HL-60 (cell line): Measurements from ENCODE around the gene ACAD8.

Source experiments
- DNase-seq, 2 experiments: peaks; one replicate each; pipeline ENCODE4 v3.0.0-alpha.2; 2010 to 2020; ENCODE audit warnings: low read depth in 1 of 2, low spot score in 1 of 2
- H3K27ac ChIP-seq: fragments of 250-450 bp; sonication (Bioruptor Pico); replicated peaks from 2 replicates; pipeline ENCODE4 v1.5.1; 2020; ENCODE audit warnings: mild to moderate bottlenecking, moderate library complexity
- H3K27me3 ChIP-seq: fragments of 250-450 bp; sonication (Bioruptor Pico); 2 replicates; pipeline ENCODE4 v1.5.1; 2021; ENCODE audit warnings: mild to moderate bottlenecking, moderate library complexity; ENCODE audit not compliant: insufficient read depth, poor library complexity, severe bottlenecking
- H3K4me3 ChIP-seq: replicated peaks from 2 replicates; pipeline ENCODE4 v1.5.1; 2011; ENCODE audit warnings: mild to moderate bottlenecking, control low read depth, low read length; ENCODE audit not compliant: insufficient read depth
- CTCF ChIP-seq: IDR thresholded peaks from one replicate; pipeline ENCODE4 v1.5.1; 2011; ENCODE audit warnings: low read length, control low read depth, inconsistent platforms; ENCODE audit not compliant: insufficient read depth
- GABPA ChIP-seq: IDR thresholded peaks from 2 replicates; pipeline ENCODE4 v1.6.1; 2012; ENCODE audit warnings: low read depth
- POLR2AphosphoS5 ChIP-seq: IDR thresholded peaks from 2 replicates; pipeline ENCODE4 v1.6.1; 2012; ENCODE audit warnings: low read depth
- REST ChIP-seq: IDR thresholded peaks from 2 replicates; pipeline ENCODE4 v1.6.1; 2012; ENCODE audit warnings: low read depth; ENCODE audit not compliant: insufficient replicate concordance
- SPI1 ChIP-seq: IDR thresholded peaks from 2 replicates; pipeline ENCODE4 v1.6.1; 2012; ENCODE audit warnings: low read depth, mild to moderate bottlenecking, borderline replicate concordance

ACAD8 gene

GRCh38 chr11:134244593-134244992, 8.8 kb upstream of the ACAD8 start:
- Histone ChIP-seq H3K4me3 (no peak overlapping the region), H3K27ac (no peak overlapping the region), H3K27me3 (no peaks in the 10 kb centered on the region)
- DNase-seq = peak in 1 of 2 experiments; percentile 23
- TF ChIP-seq CTCF (peak; percentile 44), POLR2AphosphoS5 (no peak)

GRCh38 chr11:134245434-134245833, 7.9 kb upstream of the ACAD8 start:
- no peak overlapping the region for H3K27ac ChIP-seq
- H3K27me3 ChIP-seq = no peaks in the 10 kb centered on the region
- TF ChIP-seq CTCF = no peak
- no peak for TF ChIP-seq GABPA
- TF ChIP-seq POLR2AphosphoS5 = no peak
- no peak for TF ChIP-seq REST
- TF ChIP-seq SPI1 = no peak
- no peak overlapping the region for H3K4me3 ChIP-seq
- no peak for DNase-seq

GRCh38 chr11:134246100-134246499, 7.3 kb upstream of the ACAD8 start:
- no peak for DNase-seq
- Histone ChIP-seq H3K27me3 (no peaks in the 10 kb centered on the region), H3K4me3 (no peak overlapping the region), H3K27ac (no peak overlapping the region)
- TF ChIP-seq CTCF = no peak
- no peak for TF ChIP-seq POLR2AphosphoS5
- no peak for TF ChIP-seq REST
- TF ChIP-seq GABPA = no peak
- no peak for TF ChIP-seq SPI1

- DNase-seq = no peak
- Histone ChIP-seq H3K27ac (no peak overlapping the region), H3K27me3 (no peaks in the 10 kb centered on the region), H3K4me3 (no peak overlapping the region)
- TF ChIP-seq CTCF (no peak), GABPA (no peak), REST (no peak), POLR2AphosphoS5 (no peak), SPI1 (no peak)
Observed at GRCh38 chr11:134246678-134247077, 6.7 kb upstream of the ACAD8 start.
